ENCODE data around the gene GRWD1.

DNA sequence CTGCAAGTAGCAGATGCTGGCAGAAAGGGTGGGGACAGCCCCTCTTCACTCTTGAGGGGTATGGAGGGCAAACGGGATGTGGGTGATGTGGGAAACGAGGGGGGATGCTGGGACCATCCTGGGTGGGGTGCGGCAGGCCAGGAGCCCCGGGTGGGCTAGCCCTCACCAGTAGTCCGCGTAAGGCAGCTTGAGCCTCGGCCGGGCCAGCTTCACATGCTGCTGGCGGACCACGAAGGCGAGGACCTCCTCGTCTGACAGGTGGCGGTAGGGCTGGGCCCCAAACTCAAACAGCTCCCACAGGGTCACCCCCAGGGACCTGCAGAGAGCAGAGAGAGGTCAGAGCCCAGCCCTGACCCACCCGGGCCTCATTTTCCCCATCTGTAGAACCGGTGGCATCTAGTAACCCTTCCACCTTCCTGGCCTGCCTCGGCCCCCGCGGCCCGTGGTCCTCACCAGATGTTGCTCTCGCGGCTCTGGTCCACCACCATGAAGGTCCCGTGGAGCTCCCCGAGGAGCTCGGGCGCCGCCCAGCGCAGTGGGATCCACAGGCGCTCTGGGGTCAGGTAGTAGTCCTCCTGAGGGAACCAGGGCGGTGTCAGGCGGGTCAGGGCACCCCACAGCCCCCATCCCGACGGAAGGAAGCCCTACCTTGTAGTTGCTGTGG, 55.2 kb downstream of the GRWD1 start:
- no peak for TF ChIP-seq BHLHE40 (IDR thresholded peaks at IDR 0.05; ENCODE audit: borderline replicate concordance)
- TF ChIP-seq FOXK2 (IDR thresholded peaks at IDR 0.05), result no peak
- TF ChIP-seq SP1 (IDR thresholded peaks at IDR 0.05), result no peak
- no peak for TF ChIP-seq PKNOX1 (IDR thresholded peaks at IDR 0.05)
- no peak for TF ChIP-seq ZNF384 (IDR thresholded peaks at IDR 0.05)
- TF ChIP-seq ELF4 (IDR thresholded peaks at IDR 0.05), result no peak

Measured in HEK293T (cell line).